DOHH2 (cell line): ENCODE data around the gene GOLGA3.

Source experiments
- H3F3A ChIP-seq: fragments of 200-600 bp; sonication (generic), shearing (Covaris generic); 2 replicates; pipeline ENCODE4 v1.6.0; 2016; ENCODE audit warnings: antibody characterized with exemption, mild to moderate bottlenecking; ENCODE audit not compliant: control insufficient read depth, insufficient read depth
- H3K27ac ChIP-seq: fragments of 200-600 bp; sonication (generic); 2 replicates; pipeline ENCODE4 v1.5.1; 2014; ENCODE audit warnings: low read depth, mild to moderate bottlenecking, low read length, moderate library complexity
- H3K27me3 ChIP-seq: fragments of 200-600 bp; sonication (generic); 2 replicates; pipeline ENCODE4 v1.6.1; 2014; ENCODE audit warnings: mild to moderate bottlenecking, low read length, mixed read lengths; ENCODE audit not compliant: control insufficient read depth
- H3K36me3 ChIP-seq: fragments of 200-600 bp; sonication (generic); 2 replicates; pipeline ENCODE4 v1.6.1; 2014; ENCODE audit warnings: mild to moderate bottlenecking, low read length, moderate library complexity, mixed read lengths; ENCODE audit not compliant: control insufficient read depth
- H3K4me1 ChIP-seq: fragments of 200-600 bp; sonication (generic); 2 replicates; pipeline ENCODE4 v1.6.1; 2014; ENCODE audit warnings: mild to moderate bottlenecking, low read length, mixed read lengths; ENCODE audit not compliant: control insufficient read depth
- H3K4me2 ChIP-seq: fragments of 200-600 bp; sonication (generic); 2 replicates; pipeline ENCODE4 v1.6.0; 2014; ENCODE audit warnings: mild to moderate bottlenecking, low read length, moderate library complexity
- H3K4me3 ChIP-seq: fragments of 200-600 bp; sonication (generic); 2 replicates; pipeline ENCODE4 v1.5.1; 2014; ENCODE audit warnings: mild to moderate bottlenecking, low read length, mixed read lengths
- H3K79me2 ChIP-seq: fragments of 200-600 bp; sonication (generic); 2 replicates; pipeline ENCODE4 v1.6.1; 2014; ENCODE audit warnings: mild to moderate bottlenecking, low read length, mixed read lengths; ENCODE audit not compliant: control insufficient read depth
- H3K9me2 ChIP-seq: fragments of 200-600 bp; sonication (generic); replicated peaks from 2 replicates; pipeline ENCODE4 v1.6.1; 2014; ENCODE audit warnings: mild to moderate bottlenecking, low read length, mixed read lengths; ENCODE audit not compliant: control insufficient read depth
- H3K9me3 ChIP-seq: fragments of 200-600 bp; sonication (generic); 2 replicates; pipeline ENCODE4 v1.6.1; 2014; ENCODE audit warnings: antibody characterized with exemption, low read length, mixed read lengths; ENCODE audit not compliant: control insufficient read depth, insufficient read depth
- H4K20me1 ChIP-seq: fragments of 200-600 bp; sonication (generic); 2 replicates; pipeline ENCODE4 v1.6.0; 2014; ENCODE audit warnings: low read depth, mild to moderate bottlenecking, antibody characterized with exemption, low read length, moderate library complexity; ENCODE audit not compliant: control insufficient read depth, insufficient read depth
- CTCF ChIP-seq: fragments of 200-600 bp; sonication (generic); IDR thresholded peaks from one replicate; pipeline ENCODE4 v1.5.1; 2014; ENCODE audit warnings: antibody characterized with exemption, mild to moderate bottlenecking, low read depth, low read length; ENCODE audit not compliant: poor library complexity, severe bottlenecking
- EZH2phosphoT487 ChIP-seq: fragments of 200-600 bp; sonication (generic); IDR thresholded peaks from 2 replicates; pipeline ENCODE4 v1.6.1; 2017; ENCODE audit warnings: borderline replicate concordance, mild to moderate bottlenecking, antibody characterized with exemption, low read length, moderate library complexity, mixed read lengths

GOLGA3 gene

DNA sequence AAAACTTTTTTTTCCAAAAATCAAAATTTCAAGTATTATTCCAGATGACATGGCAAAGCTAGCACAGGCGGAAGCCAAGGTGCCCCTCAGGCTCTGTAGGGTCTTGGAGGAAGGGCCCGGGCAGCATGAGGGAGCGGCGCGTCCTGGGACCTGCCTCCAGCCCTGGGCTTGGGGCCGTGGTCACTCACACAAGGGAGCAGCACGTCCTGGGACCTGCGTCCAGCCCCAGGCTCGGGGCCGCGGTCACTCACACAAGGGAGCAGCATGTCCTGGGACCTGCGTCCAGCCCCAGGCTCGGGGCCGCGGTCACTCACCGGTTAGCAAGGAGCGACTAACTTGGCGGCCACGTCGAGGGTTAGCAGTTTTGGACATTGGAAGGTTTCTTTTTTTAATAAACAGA is 11.9 kb upstream of the GOLGA3 start:
- no peaks in the 10 kb centered on the region for H3F3A ChIP-seq
- H3K4me2 ChIP-seq = no peak overlapping the region
- H4K20me1 ChIP-seq = no peaks in the 10 kb centered on the region
- no peak for TF ChIP-seq EZH2phosphoT487
- no peak for TF ChIP-seq CTCF
- peaks cover 18% of the 10 kb centered on the region for H3K36me3 ChIP-seq
- H3K4me1 ChIP-seq = peaks cover 12% of the 10 kb centered on the region
- H3K27me3 ChIP-seq = no peaks in the 10 kb centered on the region
- H3K4me3 ChIP-seq = no peak overlapping the region
- H3K27ac ChIP-seq = no peak overlapping the region
- no peaks in the 10 kb centered on the region for H3K79me2 ChIP-seq
- H3K9me3 ChIP-seq = no peaks in the 10 kb centered on the region
- no peaks in the 10 kb centered on the region for H3K9me2 ChIP-seq

DNA sequence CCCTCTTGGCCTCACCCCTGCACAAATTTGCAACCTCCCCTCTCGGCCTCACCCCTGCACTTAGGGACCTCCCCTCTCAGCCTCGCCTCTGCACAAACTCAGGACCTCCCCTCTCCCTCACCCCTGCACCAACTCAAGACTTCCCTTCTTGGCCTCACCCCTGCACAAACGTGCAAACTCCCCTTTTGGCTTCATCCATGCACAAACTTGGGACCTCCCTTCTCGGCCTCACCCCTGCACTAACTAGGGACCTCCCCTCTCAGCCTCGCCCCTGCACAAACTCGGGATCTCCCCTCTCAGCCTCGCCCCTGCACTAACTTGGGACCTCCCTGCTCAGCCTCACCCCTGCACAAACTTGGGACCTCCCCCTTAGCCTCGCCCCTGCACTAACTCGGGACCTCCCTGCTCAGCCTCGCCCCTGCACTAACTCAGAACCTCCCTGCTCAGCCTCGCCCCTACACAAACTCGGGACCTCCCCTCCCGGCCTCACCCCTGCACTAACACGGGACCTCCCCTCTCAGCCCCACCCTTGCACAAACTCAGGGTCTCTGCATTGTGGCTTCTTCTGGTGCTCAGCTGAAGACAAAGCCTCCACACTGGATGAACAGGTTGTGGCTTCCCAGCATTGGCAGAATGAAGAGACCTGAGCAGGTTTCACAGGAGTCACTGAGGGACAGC is 11.0 kb upstream of the GOLGA3 start:
- H4K20me1 ChIP-seq = no peaks in the 10 kb centered on the region
- no peak overlapping the region for H3K4me3 ChIP-seq
- no peaks in the 10 kb centered on the region for H3K27me3 ChIP-seq
- no peaks in the 10 kb centered on the region for H3F3A ChIP-seq
- peaks cover 18% of the 10 kb centered on the region for H3K4me1 ChIP-seq
- peaks cover 18% of the 10 kb centered on the region for H3K36me3 ChIP-seq
- no peak overlapping the region for H3K27ac ChIP-seq
- H3K9me2 ChIP-seq = no peaks in the 10 kb centered on the region
- TF ChIP-seq EZH2phosphoT487 (no peak), CTCF (no peak)
- no peaks in the 10 kb centered on the region for H3K79me2 ChIP-seq
- H3K9me3 ChIP-seq = no peaks in the 10 kb centered on the region
- H3K4me2 ChIP-seq = no peak overlapping the region

DNA sequence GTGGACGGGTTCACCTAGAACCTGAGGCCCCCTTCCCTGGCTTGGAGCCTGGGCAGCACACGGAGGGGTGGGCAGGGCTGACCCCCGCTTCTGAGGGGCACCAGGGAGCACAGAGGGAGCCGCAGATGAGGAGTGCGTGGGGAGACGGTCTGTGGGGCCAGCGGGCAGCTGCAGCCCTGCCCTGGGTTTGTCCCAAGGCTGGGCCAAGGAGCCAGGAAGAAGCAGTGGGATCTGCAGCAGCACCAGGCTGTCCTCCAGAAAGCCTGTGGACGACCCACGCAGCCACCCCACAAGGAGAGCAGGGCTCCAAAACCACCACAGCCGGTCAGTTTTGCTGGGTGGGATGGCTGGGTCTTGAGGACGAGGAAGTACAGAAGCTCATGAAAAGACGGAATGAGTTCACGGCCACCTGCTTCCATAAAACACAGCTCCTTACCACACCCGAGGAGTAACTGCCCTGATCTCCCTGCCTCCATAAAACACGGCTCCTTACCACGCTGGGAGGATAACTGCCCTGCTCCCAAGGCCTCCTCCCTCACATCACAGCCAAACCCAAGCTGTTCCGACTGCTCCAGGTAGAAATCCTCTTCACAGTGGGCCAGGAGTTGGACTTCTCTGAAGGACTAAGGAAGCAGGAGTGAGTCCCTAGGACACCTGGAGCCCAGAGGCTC is 9.9 kb upstream of the GOLGA3 start:
- Histone ChIP-seq H3F3A (no peaks in the 10 kb centered on the region), H3K9me3 (no peaks in the 10 kb centered on the region), H3K79me2 (no peaks in the 10 kb centered on the region), H3K27ac (no peak overlapping the region), H3K4me1 (peaks cover 28% of the 10 kb centered on the region), H3K36me3 (peaks cover 18% of the 10 kb centered on the region), H3K27me3 (no peaks in the 10 kb centered on the region), H3K4me3 (no peak overlapping the region), H3K4me2 (no peak overlapping the region), H3K9me2 (no peaks in the 10 kb centered on the region), H4K20me1 (no peaks in the 10 kb centered on the region)
- TF ChIP-seq CTCF = no peak
- TF ChIP-seq EZH2phosphoT487 = no peak
